SK-N-SH (cell line): Measurements from ENCODE around the gene ADAD1. TPM values are rescaled to one million over a fixed set of nuclear protein-coding genes. Genes with fewer than 3 reads are reported as not detected.

Experiments used
- CTCF ChIA-PET: fragments of 300-600, 350-600 bp; formaldehyde crosslinking; extraction: SDS; loops from one replicate; lab custom pipeline; 2021; lab: Yijun Ruan, JAX
- POLR2A ChIA-PET: fragments of 350-600 bp; sonication (Branson Sonifier 250); formaldehyde crosslinking; extraction: SDS; loops from one replicate; lab custom pipeline; 2020; ENCODE audit warnings: antibody characterized with exemption, inconsistent platforms; lab: Yijun Ruan, JAX
- DNase-seq: peaks from one replicate; pipeline ENCODE4 v3.0.0; 2012
- H2AFZ ChIP-seq: fragments of 200-600 bp; sonication (generic); 2 replicates; pipeline ENCODE4 v1.8.1; 2016; ENCODE audit warnings: antibody characterized with exemption, mild to moderate bottlenecking, low read depth
- H3F3A ChIP-seq: fragments of 200-600 bp; sonication (generic); replicated peaks from 2 replicates; pipeline ENCODE3; 2016; ENCODE audit warnings: antibody characterized with exemption, mild to moderate bottlenecking; ENCODE audit not compliant: insufficient read depth
- H3K27ac ChIP-seq, 2 experiments: fragments of 200-500 bp in 1 of 2; fragments of 200-600 bp in 1 of 2; sonication (Bioruptor generic) in 1 of 2; sonication (generic), shearing (Covaris generic) in 1 of 2; 2 replicates each; pipeline versions ENCODE4 v1.5.1 to v1.6.1; 2014 to 2016; ENCODE audit warnings: low read depth in 2 of 2, inconsistent platforms in 1 of 2, low read length in 1 of 2, mild to moderate bottlenecking in 1 of 2, mixed read lengths in 1 of 2
- H3K27me3 ChIP-seq: fragments of 200-600 bp; sonication (generic), shearing (Covaris generic); 2 replicates; pipeline ENCODE4 v1.6.1; 2016; ENCODE audit warnings: mixed run types; ENCODE audit not compliant: insufficient read depth
- H3K36me3 ChIP-seq, 2 experiments: fragments of 200-500 bp in 1 of 2; fragments of 200-600 bp in 1 of 2; sonication (Bioruptor generic) in 1 of 2; sonication (generic) in 1 of 2; replicated peaks in 1 of 2; 2 replicates each; pipeline versions ENCODE3 to v1.5.1; 2014 to 2016; ENCODE audit warnings: low read length in 1 of 2, mild to moderate bottlenecking in 1 of 2; ENCODE audit not compliant: insufficient read depth in 2 of 2, control insufficient read depth in 1 of 2
- H3K4me1 ChIP-seq, 2 experiments: fragments of 200-500 bp in 1 of 2; fragments of 200-600 bp in 1 of 2; sonication (Bioruptor generic) in 1 of 2; sonication (generic), shearing (Covaris generic) in 1 of 2; 2 replicates each; pipeline versions ENCODE4 v1.5.1 to v1.6.1; 2014 to 2016; ENCODE audit warnings: low read depth in 1 of 2, low read length in 1 of 2, mixed run types in 1 of 2; ENCODE audit not compliant: insufficient read depth in 2 of 2, control insufficient read depth in 1 of 2
- H3K4me2 ChIP-seq: fragments of 200-600 bp; sonication (generic), shearing (Covaris generic); 2 replicates; pipeline ENCODE4 v1.6.1; 2017; ENCODE audit warnings: mixed run types
- H3K4me3 ChIP-seq, 2 experiments: fragments of 200-500 bp in 1 of 2; fragments of 200-600 bp in 1 of 2; sonication (Bioruptor generic) in 1 of 2; sonication (generic), shearing (Covaris generic) in 1 of 2; 2 replicates each; pipeline versions ENCODE4 v1.5.1 to v1.8.1; 2014 to 2016; ENCODE audit warnings: low read depth in 2 of 2, inconsistent platforms in 1 of 2, low read length in 1 of 2, mild to moderate bottlenecking in 1 of 2, mixed read lengths in 1 of 2, moderate library complexity in 1 of 2
- H3K79me2 ChIP-seq: fragments of 200-600 bp; sonication (generic); 2 replicates; pipeline ENCODE4 v1.8.1; 2017; ENCODE audit warnings: mild to moderate bottlenecking; ENCODE audit not compliant: insufficient read depth
- H3K9ac ChIP-seq: fragments of 200-600 bp; sonication (generic); 2 replicates; pipeline ENCODE4 v1.6.1; 2017; ENCODE audit warnings: mixed run types
- H3K9me2 ChIP-seq: fragments of 200-600 bp; sonication (generic); 2 replicates; pipeline ENCODE4 v1.6.1; 2017; ENCODE audit warnings: mixed run types
- H3K9me3 ChIP-seq: fragments of 200-600 bp; sonication (generic); 2 replicates; pipeline ENCODE4 v1.6.1; 2017; ENCODE audit warnings: mixed run types, mild to moderate bottlenecking, moderate library complexity
- H4K20me1 ChIP-seq: fragments of 200-600 bp; sonication (generic); 2 replicates; pipeline ENCODE4 v1.6.1; 2017; ENCODE audit warnings: mild to moderate bottlenecking, mixed run types; ENCODE audit not compliant: insufficient read depth
- CHD2 ChIP-seq: fragments of 150-350 bp; IDR thresholded peaks from 2 replicates; pipeline ENCODE4 v1.6.1; 2018; ENCODE audit warnings: low read length; ENCODE audit not compliant: partially characterized antibody
- EP300 ChIP-seq, 2 experiments: IDR thresholded peaks; 2 replicates each; pipeline versions ENCODE4 v1.4.0 to v1.6.1; 2012; ENCODE audit warnings: borderline replicate concordance in 1 of 2, low read depth in 1 of 2, low read length in 1 of 2
- FOXJ3 ChIP-seq: sonication (generic); formaldehyde crosslinking; IDR thresholded peaks from 2 replicates; pipeline ENCODE4 v1.5.1; 2020; ENCODE audit warnings: mild to moderate bottlenecking, missing genetic modification reagents
- FOXM1 ChIP-seq: IDR thresholded peaks from 2 replicates; pipeline ENCODE4 v1.4.0; 2012; ENCODE audit warnings: low read depth, mild to moderate bottlenecking
- JUND ChIP-seq: IDR thresholded peaks from 2 replicates; pipeline ENCODE4 v1.4.0; 2012
- MXI1 ChIP-seq: IDR thresholded peaks from 2 replicates; pipeline ENCODE4 v1.6.1; 2012; ENCODE audit warnings: mild to moderate bottlenecking, low read depth, low read length, improper control_type of control experiment
- NRF1 ChIP-seq: IDR thresholded peaks from 2 replicates; pipeline ENCODE4 v1.6.1; 2012; ENCODE audit warnings: low read depth, mild to moderate bottlenecking, low read length
- RAD21 ChIP-seq: IDR thresholded peaks from 2 replicates; pipeline ENCODE4 v1.6.1; 2012; ENCODE audit warnings: mild to moderate bottlenecking, low read length
- RCOR1 ChIP-seq: fragments of 150-350 bp; IDR thresholded peaks from 2 replicates; pipeline ENCODE4 v1.6.1; 2017; ENCODE audit warnings: antibody characterized with exemption, low read length
- RFX5 ChIP-seq: IDR thresholded peaks from 2 replicates; pipeline ENCODE4 v1.6.1; 2012; ENCODE audit warnings: mild to moderate bottlenecking, improper control_type of control experiment, low read length
- RXRA ChIP-seq: IDR thresholded peaks from 2 replicates; pipeline ENCODE4 v1.4.0; 2012; ENCODE audit warnings: low read depth, mild to moderate bottlenecking, borderline replicate concordance
- SIN3A ChIP-seq: IDR thresholded peaks from 2 replicates; pipeline ENCODE4 v1.6.1; 2012; ENCODE audit warnings: low read depth, mild to moderate bottlenecking, low read length, moderate library complexity, borderline replicate concordance
- TCF12 ChIP-seq: IDR thresholded peaks from 2 replicates; pipeline ENCODE4 v1.4.0; 2012
- TEAD4 ChIP-seq: IDR thresholded peaks from 2 replicates; pipeline ENCODE4 v1.4.0; 2012; ENCODE audit warnings: mild to moderate bottlenecking, borderline replicate concordance; ENCODE audit not compliant: insufficient read depth
- WGBS: methylation state at CpG from one replicate; pipeline ENCODE4 v1.1.6; 2017; ENCODE audit warnings: low lambda C conversion rate; 5-methylcytosine and 5-hydroxymethylcytosine counted together
- polyA plus RNA-seq, 3 experiments: library from polyadenylated mRNA; depleted of rRNA; stranded (reverse); fragments of >200 nt; gene quantifications; 2 replicates each; pipeline ENCODE4 v1.2.3, GENCODE V29; 2012
- TF ChIP-seq, protein P1 (sequence below): fragments of 200-600 bp; sonication (generic); IDR thresholded peaks from 2 replicates; pipeline ENCODE4 v1.6.1; 2017; ENCODE audit warnings: antibody characterized with exemption, mild to moderate bottlenecking, moderate library complexity
- TF ChIP-seq, protein P2 (sequence below): IDR thresholded peaks from 2 replicates; pipeline ENCODE4 v1.4.0; 2012; ENCODE audit warnings: low read depth
- TF ChIP-seq, protein P3 (sequence below): fragments of 150-350 bp; IDR thresholded peaks from 2 replicates; pipeline ENCODE4 v1.6.1; 2017; ENCODE audit warnings: antibody characterized with exemption, low read length, low read depth, borderline replicate concordance
- TF ChIP-seq, protein P4 (sequence below): IDR thresholded peaks from 2 replicates; pipeline ENCODE4; 2012
- TF ChIP-seq, protein P5 (sequence below): IDR thresholded peaks from 2 replicates; pipeline ENCODE4 v1.6.1; 2012; ENCODE audit warnings: mild to moderate bottlenecking, low read depth, low read length, moderate library complexity

Gene ADAD1
- polyA plus RNA-seq, 1 of the 3 experiments (the other 2 are of a cell fraction) = not detected

DNA sequence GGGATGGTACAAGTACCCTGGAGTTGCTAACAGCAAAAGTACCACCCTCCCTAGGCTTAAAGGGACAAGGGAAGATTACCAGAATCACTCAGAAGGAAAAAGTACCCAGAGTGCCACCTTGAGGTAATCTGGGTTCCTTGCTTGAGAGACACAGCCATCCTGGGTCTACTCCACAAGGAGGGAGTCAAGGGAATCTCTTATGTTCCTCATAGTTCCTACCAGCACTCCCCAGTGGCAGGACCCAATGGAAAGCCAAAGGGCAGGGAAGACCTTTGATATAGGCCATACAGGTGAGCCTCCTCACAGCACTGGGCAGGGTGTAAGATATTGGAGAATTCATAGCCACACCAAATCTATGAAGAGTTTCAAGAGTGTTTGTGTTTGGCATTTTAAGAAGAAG is 72.0 kb downstream of the ADAD1 start:
- H3K9me2 ChIP-seq = no peaks in the 10 kb centered on the region
- TF ChIP-seq, protein P1, sequence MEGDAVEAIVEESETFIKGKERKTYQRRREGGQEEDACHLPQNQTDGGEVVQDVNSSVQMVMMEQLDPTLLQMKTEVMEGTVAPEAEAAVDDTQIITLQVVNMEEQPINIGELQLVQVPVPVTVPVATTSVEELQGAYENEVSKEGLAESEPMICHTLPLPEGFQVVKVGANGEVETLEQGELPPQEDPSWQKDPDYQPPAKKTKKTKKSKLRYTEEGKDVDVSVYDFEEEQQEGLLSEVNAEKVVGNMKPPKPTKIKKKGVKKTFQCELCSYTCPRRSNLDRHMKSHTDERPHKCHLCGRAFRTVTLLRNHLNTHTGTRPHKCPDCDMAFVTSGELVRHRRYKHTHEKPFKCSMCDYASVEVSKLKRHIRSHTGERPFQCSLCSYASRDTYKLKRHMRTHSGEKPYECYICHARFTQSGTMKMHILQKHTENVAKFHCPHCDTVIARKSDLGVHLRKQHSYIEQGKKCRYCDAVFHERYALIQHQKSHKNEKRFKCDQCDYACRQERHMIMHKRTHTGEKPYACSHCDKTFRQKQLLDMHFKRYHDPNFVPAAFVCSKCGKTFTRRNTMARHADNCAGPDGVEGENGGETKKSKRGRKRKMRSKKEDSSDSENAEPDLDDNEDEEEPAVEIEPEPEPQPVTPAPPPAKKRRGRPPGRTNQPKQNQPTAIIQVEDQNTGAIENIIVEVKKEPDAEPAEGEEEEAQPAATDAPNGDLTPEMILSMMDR = peak; percentile 23
- TF ChIP-seq TEAD4 = no peak
- no peaks in the 10 kb centered on the region for H4K20me1 ChIP-seq
- DNase-seq = no peak
- H2AFZ ChIP-seq = no peak overlapping the region
- POLR2A ChIA-PET = no interaction called here
- H3K27ac ChIP-seq = no peak overlapping the region
- H3K27me3 ChIP-seq = 0 out of 2 replicates have a peak, but pooled peaks cover 6% of the 10 kb centered on the region
- CTCF ChIA-PET = no interaction called here
- H3K4me3 ChIP-seq = no peak overlapping the region
- H3K36me3 ChIP-seq = no peaks in the 10 kb centered on the region
- H3K9me3 ChIP-seq = no peaks in the 10 kb centered on the region
- H3K79me2 ChIP-seq = no peaks in the 10 kb centered on the region
- no peak overlapping the region for H3K9ac ChIP-seq
- no peaks in the 10 kb centered on the region for H3K4me1 ChIP-seq
- no peak overlapping the region for H3K4me2 ChIP-seq
- H3F3A ChIP-seq = no peaks in the 10 kb centered on the region

DNA sequence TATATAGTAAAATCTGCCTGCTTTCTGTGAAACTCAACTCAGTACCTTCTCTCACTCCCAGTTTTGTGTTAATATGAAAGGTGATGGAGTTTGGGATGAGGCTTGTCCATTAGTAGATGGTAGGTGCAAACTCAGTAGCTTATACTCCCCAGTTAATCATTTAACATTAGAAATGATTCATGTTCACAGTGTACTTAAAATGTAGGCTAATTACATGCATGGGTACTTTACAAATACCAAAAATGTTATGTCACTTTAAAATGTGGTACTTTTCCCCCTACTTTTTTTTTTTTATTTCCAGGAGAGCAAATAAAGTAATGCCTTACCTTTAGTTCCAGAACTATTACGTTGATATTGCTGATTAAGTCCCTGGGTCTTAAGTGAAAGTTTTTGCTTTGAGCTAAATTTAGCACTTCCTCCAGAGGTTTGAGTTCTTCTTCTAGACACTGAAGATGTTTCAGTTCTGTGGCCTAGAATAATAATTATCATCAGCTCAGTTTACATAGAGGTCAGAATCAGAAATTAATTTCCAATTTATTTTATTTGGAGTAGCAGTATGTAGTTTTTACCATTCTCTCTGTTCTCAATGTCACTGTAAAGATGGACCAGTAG is 74.7 kb downstream of the ADAD1 start:
- Histone ChIP-seq H3K4me2 (no peak overlapping the region), H3K9me2 (no peaks in the 10 kb centered on the region), H2AFZ (peak overlapping the region; percentile 13; the same call in 1 of the 2 replicates), H4K20me1 (no peaks in the 10 kb centered on the region), H3K9ac (no peak overlapping the region), H3F3A (no peaks in the 10 kb centered on the region), H3K4me1 (no peaks in the 10 kb centered on the region; a peak in 1 of 4 replicates), H3K36me3 (no peaks in the 10 kb centered on the region), H3K9me3 (no peaks in the 10 kb centered on the region), H3K27ac (no peak overlapping the region), H3K27me3 (0 out of 2 replicates have a peak, but pooled peaks cover 6% of the 10 kb centered on the region), H3K79me2 (no peaks in the 10 kb centered on the region), H3K4me3 (no peak overlapping the region)
- TF ChIP-seq, protein P2, sequence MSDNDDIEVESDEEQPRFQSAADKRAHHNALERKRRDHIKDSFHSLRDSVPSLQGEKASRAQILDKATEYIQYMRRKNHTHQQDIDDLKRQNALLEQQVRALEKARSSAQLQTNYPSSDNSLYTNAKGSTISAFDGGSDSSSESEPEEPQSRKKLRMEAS = no peak
- no peak for TF ChIP-seq RCOR1
- no peak for TF ChIP-seq FOXM1
- no peak for TF ChIP-seq TCF12
- TF ChIP-seq, protein P3, sequence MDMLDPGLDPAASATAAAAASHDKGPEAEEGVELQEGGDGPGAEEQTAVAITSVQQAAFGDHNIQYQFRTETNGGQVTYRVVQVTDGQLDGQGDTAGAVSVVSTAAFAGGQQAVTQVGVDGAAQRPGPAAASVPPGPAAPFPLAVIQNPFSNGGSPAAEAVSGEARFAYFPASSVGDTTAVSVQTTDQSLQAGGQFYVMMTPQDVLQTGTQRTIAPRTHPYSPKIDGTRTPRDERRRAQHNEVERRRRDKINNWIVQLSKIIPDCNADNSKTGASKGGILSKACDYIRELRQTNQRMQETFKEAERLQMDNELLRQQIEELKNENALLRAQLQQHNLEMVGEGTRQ = no peak
- no peak for TF ChIP-seq TEAD4
- no peak for TF ChIP-seq CHD2
- TF ChIP-seq RAD21 = no peak
- TF ChIP-seq EP300 (IDR thresholded peaks at IDR 0.05; ENCODE audit: borderline replicate concordance in 1 of 2, low read depth in 1 of 2, low read length in 1 of 2) = no peak
- TF ChIP-seq SIN3A = no peak
- TF ChIP-seq NRF1 = no peak
- no peak for TF ChIP-seq JUND
- TF ChIP-seq MXI1 = no peak
- no peak for TF ChIP-seq RFX5
- TF ChIP-seq, protein P4, sequence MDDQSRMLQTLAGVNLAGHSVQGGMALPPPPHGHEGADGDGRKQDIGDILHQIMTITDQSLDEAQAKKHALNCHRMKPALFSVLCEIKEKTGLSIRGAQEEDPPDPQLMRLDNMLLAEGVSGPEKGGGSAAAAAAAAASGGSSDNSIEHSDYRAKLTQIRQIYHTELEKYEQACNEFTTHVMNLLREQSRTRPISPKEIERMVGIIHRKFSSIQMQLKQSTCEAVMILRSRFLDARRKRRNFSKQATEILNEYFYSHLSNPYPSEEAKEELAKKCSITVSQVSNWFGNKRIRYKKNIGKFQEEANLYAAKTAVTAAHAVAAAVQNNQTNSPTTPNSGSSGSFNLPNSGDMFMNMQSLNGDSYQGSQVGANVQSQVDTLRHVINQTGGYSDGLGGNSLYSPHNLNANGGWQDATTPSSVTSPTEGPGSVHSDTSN = no peak
- TF ChIP-seq FOXJ3 (CRISPR knock-in tag) = no peak
- TF ChIP-seq RXRA = no peak
- TF ChIP-seq, protein P5, sequence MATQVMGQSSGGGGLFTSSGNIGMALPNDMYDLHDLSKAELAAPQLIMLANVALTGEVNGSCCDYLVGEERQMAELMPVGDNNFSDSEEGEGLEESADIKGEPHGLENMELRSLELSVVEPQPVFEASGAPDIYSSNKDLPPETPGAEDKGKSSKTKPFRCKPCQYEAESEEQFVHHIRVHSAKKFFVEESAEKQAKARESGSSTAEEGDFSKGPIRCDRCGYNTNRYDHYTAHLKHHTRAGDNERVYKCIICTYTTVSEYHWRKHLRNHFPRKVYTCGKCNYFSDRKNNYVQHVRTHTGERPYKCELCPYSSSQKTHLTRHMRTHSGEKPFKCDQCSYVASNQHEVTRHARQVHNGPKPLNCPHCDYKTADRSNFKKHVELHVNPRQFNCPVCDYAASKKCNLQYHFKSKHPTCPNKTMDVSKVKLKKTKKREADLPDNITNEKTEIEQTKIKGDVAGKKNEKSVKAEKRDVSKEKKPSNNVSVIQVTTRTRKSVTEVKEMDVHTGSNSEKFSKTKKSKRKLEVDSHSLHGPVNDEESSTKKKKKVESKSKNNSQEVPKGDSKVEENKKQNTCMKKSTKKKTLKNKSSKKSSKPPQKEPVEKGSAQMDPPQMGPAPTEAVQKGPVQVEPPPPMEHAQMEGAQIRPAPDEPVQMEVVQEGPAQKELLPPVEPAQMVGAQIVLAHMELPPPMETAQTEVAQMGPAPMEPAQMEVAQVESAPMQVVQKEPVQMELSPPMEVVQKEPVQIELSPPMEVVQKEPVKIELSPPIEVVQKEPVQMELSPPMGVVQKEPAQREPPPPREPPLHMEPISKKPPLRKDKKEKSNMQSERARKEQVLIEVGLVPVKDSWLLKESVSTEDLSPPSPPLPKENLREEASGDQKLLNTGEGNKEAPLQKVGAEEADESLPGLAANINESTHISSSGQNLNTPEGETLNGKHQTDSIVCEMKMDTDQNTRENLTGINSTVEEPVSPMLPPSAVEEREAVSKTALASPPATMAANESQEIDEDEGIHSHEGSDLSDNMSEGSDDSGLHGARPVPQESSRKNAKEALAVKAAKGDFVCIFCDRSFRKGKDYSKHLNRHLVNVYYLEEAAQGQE = no peak
- CTCF ChIA-PET = interaction anchor here (0.9 kb wide), 1 partner anchor 125 kb away, joined by 3 read pairs; no protein-coding TSS in a partner anchor
- WGBS = 3% methylated on average over 1 of the region's 1 CpG
- no peak for DNase-seq
- POLR2A ChIA-PET = no interaction called here
